Activated CD4-positive, alpha-beta T cell treated with anti-CD3 and anti-CD28 coated beads, Interleukin-2, amount 10 ng/mL, durations not matched to agents 24 days and 14 days (primary cell): ENCODE measurements around the gene SND1. TPM values are rescaled to one million over a fixed set of nuclear protein-coding genes. Genes with fewer than 3 reads are reported as not detected.

Experiments used
- DNase-seq: peaks from one replicate; pipeline ENCODE4 v3.0.0; 2022
- H3K27ac Mint-ChIP-seq: one replicate; pipeline ENCODE4 v1.8.0; 2022; ENCODE audit warnings: mild to moderate bottlenecking, mixed read lengths
- H3K27me3 Mint-ChIP-seq: one replicate; pipeline ENCODE4 v1.8.0; 2022; ENCODE audit warnings: mixed read lengths
- H3K36me3 Mint-ChIP-seq: one replicate; pipeline ENCODE4 v1.8.0; 2022; ENCODE audit warnings: low read depth, mild to moderate bottlenecking, mixed read lengths
- H3K4me1 Mint-ChIP-seq: one replicate; pipeline ENCODE4 v1.8.0; 2021; ENCODE audit warnings: mixed read lengths
- H3K4me3 Mint-ChIP-seq: one replicate; pipeline ENCODE4 v1.8.0; 2022; ENCODE audit warnings: mild to moderate bottlenecking, moderate library complexity, mixed read lengths
- H3K9me3 Mint-ChIP-seq: one replicate; pipeline ENCODE4 v1.8.0; 2021; ENCODE audit warnings: mixed read lengths
- intact Hi-C: fragments of 100-400 bp; cut with micrococcal nuclease; formaldehyde crosslinking; loops from one replicate; pipeline ENCODE4 v1.15.1; 2023
- total RNA-seq: library from RNA; stranded (reverse); gene quantifications from 2 replicates; pipeline ENCODE4 v1.2.3, GENCODE V29; 2022

The SND1 gene
- total RNA-seq, 1 donor from 2014 or later: 295 TPM

DNA sequence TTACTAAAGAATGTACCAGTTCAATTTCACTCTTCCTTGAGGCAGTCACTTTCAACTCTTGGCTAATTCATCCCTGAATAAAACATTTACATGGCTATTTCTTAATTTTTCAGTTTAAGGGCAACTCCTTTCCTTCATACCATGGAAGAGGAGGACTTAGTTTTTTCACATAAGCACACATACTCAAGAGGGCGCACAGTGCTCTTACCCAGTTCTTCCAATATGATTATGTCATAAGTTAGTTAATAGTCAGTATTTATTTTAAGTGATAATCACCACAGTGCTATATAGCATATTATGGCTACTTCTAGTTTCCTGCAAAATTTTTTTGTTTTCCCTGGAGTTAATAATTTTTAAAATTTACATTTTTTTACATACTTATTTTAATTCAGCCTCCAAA, 58.6 kb downstream of the SND1 start:
- Mint-ChIP-seq H3K4me1 (peaks cover 7% of the 10 kb centered on the region), H3K9me3 (peaks cover 5% of the 10 kb centered on the region), H3K27me3 (no peaks in the 10 kb centered on the region), H3K4me3 (no peak overlapping the region), H3K36me3 (peaks cover 81% of the 10 kb centered on the region), H3K27ac (no peak overlapping the region)
- no peak for DNase-seq
- intact Hi-C loops: no loop called here

DNA sequence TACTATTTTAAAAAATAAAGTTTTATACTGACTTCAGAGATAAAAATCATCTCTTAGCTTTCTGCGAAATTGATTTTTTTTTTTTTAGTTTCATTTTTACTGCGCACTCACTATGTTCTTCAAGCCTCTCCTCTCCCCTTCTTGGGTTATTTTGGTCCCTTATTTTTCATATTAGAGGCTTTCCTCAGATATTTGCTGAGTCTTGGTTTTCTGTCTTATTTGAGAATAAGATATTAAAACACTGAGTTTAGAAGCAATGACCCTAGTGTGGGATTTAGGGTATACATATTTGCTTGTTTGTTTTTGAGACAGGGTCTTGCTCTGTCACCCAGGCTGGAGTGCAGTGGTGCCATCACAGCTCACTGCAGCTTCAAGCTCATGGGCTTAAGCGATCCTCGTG, 59.9 kb downstream of the SND1 start:
- DNase-seq: no peak
- Mint-ChIP-seq H3K27me3 (no peaks in the 10 kb centered on the region), H3K27ac (no peak overlapping the region), H3K4me1 (peaks cover 14% of the 10 kb centered on the region), H3K9me3 (peaks cover 5% of the 10 kb centered on the region), H3K36me3 (peaks cover 83% of the 10 kb centered on the region), H3K4me3 (no peak overlapping the region)
- intact Hi-C loops: no loop called here

DNA sequence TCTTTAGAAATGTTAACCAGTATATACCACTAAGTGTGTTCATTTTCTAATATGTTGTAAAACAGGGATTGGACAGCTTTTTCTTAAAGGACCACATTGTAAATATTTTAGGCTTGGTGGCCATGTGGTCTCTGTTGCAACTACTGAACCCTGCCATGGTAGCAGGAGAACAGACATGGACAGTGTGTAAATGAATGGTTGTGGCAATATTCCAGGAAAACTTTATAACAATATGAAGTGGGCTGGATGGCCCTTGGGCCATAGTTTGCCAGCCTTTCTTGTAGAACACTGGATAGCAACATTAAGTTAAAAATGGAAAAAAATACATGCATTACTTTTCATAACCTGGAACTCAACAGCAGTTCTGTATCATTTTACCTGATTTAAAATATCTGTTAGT, 61.0 kb downstream of the SND1 start:
- H3K4me3 Mint-ChIP-seq: no peak overlapping the region
- peaks cover 5% of the 10 kb centered on the region for H3K9me3 Mint-ChIP-seq
- no peaks in the 10 kb centered on the region for H3K27me3 Mint-ChIP-seq
- H3K4me1 Mint-ChIP-seq: peaks cover 23% of the 10 kb centered on the region
- no peak overlapping the region for H3K27ac Mint-ChIP-seq
- no peak for DNase-seq
- intact Hi-C loops: no loop called here
- H3K36me3 Mint-ChIP-seq: peaks cover 81% of the 10 kb centered on the region

DNA sequence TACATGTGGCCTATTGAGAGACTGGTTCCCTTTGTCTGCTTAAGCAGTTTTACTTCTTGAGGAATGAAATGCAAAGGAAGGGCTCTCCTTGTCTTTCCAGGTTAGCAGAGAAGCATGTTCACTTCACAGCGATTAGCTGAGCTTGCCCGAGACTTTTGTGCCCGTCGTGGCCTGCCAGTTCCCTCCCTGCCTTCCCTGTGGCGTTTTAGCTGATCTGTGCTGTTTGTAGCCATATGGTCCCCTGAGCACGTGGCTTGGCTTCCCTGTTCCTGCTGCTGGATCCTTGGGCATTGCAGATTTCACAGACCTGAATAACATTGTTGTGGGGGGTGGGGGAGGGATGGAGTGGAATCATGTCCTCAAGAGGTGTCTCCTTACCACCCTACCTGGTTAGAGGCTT, 61.8 kb downstream of the SND1 start:
- Mint-ChIP-seq H3K4me3 (no peak overlapping the region), H3K27ac (no peak overlapping the region), H3K9me3 (peaks cover 5% of the 10 kb centered on the region), H3K27me3 (no peaks in the 10 kb centered on the region), H3K36me3 (peaks cover 84% of the 10 kb centered on the region), H3K4me1 (peaks cover 24% of the 10 kb centered on the region)
- intact Hi-C loops: no loop called here
- DNase-seq: no peak

DNA sequence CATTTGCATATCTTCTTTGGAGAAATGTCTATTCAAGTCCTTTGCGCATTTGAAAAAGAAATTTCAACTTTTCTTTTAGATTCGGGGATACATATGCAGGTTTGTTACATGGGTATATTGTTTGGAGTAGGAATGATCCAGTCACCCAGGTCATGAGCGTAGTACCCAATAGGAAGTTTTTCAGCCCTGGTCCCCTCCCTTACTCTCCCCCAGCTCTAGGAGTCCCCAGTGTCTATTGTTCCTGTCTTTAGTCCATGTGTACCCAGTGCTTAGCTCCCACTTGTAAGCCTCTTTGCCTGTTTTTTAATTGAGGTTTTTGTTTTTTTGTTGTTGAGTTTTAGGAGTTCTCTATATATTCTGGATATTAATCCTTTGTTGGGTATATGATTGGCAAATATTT, 63.3 kb downstream of the SND1 start:
- peaks cover 28% of the 10 kb centered on the region for H3K4me1 Mint-ChIP-seq
- H3K27me3 Mint-ChIP-seq: no peaks in the 10 kb centered on the region
- intact Hi-C loops: loop anchor here (5.0 kb wide), 2 partner anchors 37 to 142 kb away; no protein-coding TSS in a partner anchor
- H3K27ac Mint-ChIP-seq: no peak overlapping the region
- DNase-seq: no peak
- H3K9me3 Mint-ChIP-seq: peaks cover 5% of the 10 kb centered on the region
- H3K4me3 Mint-ChIP-seq: no peak overlapping the region
- peaks cover 78% of the 10 kb centered on the region for H3K36me3 Mint-ChIP-seq

DNA sequence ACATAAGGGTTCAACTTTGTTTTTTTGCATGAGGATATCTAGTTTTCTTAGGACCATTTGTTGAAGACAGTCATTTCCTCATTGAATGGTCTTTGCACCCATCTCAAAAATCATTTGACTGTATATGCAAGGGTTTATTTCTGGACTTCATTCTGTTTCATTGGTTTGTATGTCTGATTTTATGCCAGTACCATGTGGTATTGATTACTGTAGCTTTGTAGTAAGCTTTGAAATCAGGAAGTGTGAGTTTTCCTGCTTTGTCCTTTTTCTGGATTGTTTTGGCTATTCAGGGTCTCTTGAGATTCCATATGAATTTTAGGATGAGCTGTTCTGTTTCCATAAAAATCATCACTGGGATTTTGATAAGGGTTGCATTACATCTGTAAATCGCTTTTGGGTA, 63.9 kb downstream of the SND1 start:
- Mint-ChIP-seq H3K4me1 (peaks cover 28% of the 10 kb centered on the region), H3K36me3 (peaks cover 78% of the 10 kb centered on the region), H3K27me3 (no peaks in the 10 kb centered on the region), H3K9me3 (peaks cover 5% of the 10 kb centered on the region), H3K27ac (no peak overlapping the region), H3K4me3 (no peak overlapping the region)
- DNase-seq: no peak
- intact Hi-C loops: loop anchor here (5.0 kb wide), 2 partner anchors 36 to 141 kb away; no protein-coding TSS in a partner anchor

DNA sequence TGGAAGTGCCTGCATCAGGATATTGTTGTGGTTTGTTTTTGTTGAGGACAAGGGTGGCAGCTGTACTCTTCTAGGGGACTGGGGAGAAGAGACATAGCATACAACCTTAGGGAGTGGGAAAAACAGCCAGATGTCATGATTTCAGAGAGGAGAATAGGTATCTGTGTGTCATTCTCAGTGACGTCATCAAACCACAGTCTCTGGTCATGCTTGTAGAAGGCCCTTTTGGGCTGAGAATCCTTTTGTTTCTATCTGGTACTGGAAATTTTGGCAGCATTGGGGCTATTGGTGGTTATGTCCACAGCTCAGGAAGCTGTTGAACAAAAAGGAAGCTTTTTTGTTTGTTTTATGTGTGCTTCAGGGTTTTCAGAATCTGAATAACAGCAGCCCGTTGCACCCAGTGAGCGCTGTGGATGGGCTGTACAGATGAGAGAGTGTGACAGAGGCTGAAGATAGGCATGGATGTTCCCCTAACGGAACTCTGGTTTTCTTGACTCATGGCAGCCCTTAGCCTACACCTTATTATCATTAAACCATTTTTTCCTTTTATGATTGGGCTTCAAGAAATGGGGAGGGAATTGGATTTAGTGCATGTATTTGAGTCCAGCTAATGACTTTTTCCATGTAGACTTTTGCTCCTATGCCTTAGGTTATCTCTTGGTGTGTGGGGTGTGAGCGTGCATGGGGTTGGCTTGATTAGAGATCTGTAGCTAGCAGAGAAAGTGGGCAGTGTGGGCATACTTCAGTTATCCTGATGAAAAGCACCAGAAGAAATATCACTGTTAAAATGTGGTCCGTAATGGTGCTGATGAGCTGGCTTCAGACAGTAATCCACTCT, 65.7 kb downstream of the SND1 start:
- peaks cover 28% of the 10 kb centered on the region for H3K4me1 Mint-ChIP-seq
- peaks cover 76% of the 10 kb centered on the region for H3K36me3 Mint-ChIP-seq
- H3K27me3 Mint-ChIP-seq: no peaks in the 10 kb centered on the region
- no peak overlapping the region for H3K4me3 Mint-ChIP-seq
- peak overlapping the region; percentile 55 for H3K27ac Mint-ChIP-seq
- intact Hi-C loops: loop anchor here (1.0 to 5.0 kb wide), 3 partner anchors 9 to 140 kb away; no protein-coding TSS in a partner anchor
- DNase-seq: no peak
- H3K9me3 Mint-ChIP-seq: peaks cover under 1% of the 10 kb centered on the region

DNA sequence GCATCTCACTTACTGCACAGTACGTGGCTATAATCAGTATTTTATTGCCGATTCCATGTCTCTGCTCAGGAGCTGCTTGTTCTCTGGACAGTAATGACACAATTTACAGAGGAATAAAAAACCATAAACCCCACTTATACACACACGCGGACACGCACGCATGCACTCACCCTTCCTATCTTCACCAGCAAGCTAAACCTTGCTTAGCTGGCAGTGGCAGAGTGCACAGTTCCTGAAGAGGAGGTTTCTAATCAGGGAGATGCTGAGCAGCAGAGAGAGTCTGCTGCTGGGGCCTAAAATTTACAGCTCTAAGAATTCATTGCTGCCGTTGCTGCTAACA, 66.3 kb downstream of the SND1 start:
- intact Hi-C loops: loop anchor here (5.0 kb wide), 2 partner anchors 34 to 139 kb away; no protein-coding TSS in a partner anchor
- DNase-seq: no peak
- H3K27ac Mint-ChIP-seq: no peak overlapping the region
- H3K4me1 Mint-ChIP-seq: peaks cover 28% of the 10 kb centered on the region
- no peak overlapping the region for H3K4me3 Mint-ChIP-seq
- peaks cover 76% of the 10 kb centered on the region for H3K36me3 Mint-ChIP-seq
- no peaks in the 10 kb centered on the region for H3K9me3 Mint-ChIP-seq
- H3K27me3 Mint-ChIP-seq: no peaks in the 10 kb centered on the region

DNA sequence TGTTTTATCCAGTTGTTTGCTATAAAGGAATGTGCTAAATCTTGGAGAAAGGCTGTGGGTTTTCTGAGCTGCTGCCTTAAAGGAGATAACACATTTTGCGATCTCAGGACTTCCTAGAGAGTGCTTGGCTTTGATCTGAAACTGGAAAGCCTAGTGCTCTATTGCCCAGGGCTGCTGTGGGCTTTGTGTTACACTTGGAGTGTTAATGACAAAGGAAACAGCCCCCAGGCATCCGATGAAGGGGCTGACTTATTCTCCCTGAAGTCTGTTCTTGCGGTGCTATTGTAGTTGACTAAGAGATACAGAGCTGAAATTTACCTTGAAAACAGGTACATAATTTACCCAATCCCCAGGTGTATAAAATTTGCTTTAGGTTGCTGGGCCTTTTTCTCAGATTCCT, 74.5 kb downstream of the SND1 start:
- DNase-seq: no peak
- Mint-ChIP-seq H3K4me1 (no peaks in the 10 kb centered on the region), H3K27ac (no peak overlapping the region), H3K36me3 (peaks cover 56% of the 10 kb centered on the region), H3K27me3 (no peaks in the 10 kb centered on the region), H3K9me3 (no peaks in the 10 kb centered on the region), H3K4me3 (no peak overlapping the region)
- intact Hi-C loops: no loop called here

DNA sequence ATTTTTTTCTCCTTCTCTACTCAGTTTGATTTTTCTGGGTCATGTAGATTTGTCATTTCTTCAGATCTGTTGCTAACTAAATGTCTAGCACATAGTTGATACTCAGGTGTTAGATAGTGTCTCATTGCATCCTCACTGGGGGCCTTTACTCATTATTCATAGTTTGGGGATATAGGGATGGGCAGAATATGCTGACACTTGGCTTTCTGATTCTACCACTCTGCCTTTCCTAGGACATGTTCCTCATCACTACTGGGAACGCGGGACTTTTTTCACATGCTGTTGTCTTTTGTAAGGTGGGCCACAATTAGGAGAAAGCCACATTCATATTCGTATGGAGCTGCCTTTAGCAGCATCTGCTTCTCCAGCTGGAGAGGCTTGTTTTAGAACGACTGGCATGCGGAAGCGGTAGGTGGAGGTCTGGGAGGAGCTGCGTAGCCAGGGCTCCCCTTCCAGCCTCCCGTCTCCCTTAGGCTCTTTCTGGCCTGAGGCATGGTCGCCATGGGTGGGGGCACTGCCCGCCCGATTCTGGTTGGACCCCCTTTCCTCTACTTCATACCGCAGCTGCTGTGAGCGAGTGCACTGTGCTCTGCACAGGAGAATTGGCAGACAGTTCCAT, 78.8 kb downstream of the SND1 start:
- no peak for DNase-seq
- Mint-ChIP-seq H3K27me3 (no peaks in the 10 kb centered on the region), H3K9me3 (no peaks in the 10 kb centered on the region), H3K4me3 (no peak overlapping the region), H3K36me3 (peaks cover 45% of the 10 kb centered on the region), H3K4me1 (peaks cover 1% of the 10 kb centered on the region), H3K27ac (no peak overlapping the region)
- intact Hi-C loops: no loop called here

DNA sequence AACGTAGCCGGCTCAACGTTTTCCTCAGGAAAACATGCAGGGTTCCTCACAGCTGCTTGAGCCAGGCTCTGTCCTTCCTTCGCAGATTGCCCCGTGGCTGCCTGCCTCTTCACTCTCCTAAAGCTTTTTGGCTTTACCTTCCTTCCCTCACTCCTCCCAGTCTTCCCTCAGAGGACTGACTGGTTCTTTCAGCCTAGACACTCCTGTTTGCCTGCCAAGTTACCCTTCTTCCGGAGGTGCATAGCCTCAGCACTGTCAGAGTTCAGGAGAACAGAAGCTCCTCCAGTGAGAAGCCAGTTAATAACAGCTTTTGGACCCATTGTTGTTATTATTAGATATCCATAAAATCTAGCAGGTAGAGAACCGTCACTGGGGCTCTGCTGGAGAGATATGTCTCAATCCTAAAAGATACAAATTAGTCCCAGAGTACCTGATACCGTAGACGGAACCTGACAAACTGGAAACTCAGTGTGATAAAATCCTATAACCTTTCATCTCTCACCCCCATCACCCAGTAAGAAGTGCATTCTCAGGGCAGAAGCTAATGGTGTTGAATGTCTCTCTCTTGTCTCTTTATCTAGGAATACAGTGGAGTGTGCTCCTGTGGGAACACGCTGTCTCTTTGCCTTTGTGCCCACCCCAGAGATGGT, 79.6 kb downstream of the SND1 start:
- Mint-ChIP-seq H3K27ac (no peak overlapping the region), H3K27me3 (no peaks in the 10 kb centered on the region), H3K36me3 (peaks cover 45% of the 10 kb centered on the region), H3K4me1 (peaks cover 1% of the 10 kb centered on the region), H3K4me3 (no peak overlapping the region), H3K9me3 (no peaks in the 10 kb centered on the region)
- no peak for DNase-seq
- intact Hi-C loops: no loop called here

DNA sequence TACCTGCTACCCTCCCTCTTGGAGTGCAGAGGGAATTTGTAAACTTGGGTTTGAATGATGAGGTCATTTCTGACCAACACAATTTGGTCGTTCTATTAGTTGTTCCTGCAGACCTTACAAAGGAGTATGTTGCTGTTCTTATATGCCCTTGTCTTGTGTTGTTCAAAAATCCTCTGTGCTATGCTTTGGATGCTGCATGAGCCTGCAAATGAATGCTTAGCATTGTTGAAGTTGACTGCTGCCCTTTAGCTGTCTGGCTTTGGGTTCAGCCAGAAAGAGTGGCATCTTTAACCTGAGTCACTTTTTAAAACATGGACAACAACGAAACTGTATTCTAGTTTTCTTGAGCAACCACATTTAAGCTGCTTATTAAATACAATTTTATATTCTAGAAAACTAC, 80.3 kb downstream of the SND1 start:
- no peak for DNase-seq
- Mint-ChIP-seq H3K9me3 (no peaks in the 10 kb centered on the region), H3K27me3 (no peaks in the 10 kb centered on the region), H3K27ac (no peak overlapping the region), H3K36me3 (peaks cover 48% of the 10 kb centered on the region), H3K4me1 (peaks cover 1% of the 10 kb centered on the region), H3K4me3 (no peak overlapping the region)
- intact Hi-C loops: no loop called here

DNA sequence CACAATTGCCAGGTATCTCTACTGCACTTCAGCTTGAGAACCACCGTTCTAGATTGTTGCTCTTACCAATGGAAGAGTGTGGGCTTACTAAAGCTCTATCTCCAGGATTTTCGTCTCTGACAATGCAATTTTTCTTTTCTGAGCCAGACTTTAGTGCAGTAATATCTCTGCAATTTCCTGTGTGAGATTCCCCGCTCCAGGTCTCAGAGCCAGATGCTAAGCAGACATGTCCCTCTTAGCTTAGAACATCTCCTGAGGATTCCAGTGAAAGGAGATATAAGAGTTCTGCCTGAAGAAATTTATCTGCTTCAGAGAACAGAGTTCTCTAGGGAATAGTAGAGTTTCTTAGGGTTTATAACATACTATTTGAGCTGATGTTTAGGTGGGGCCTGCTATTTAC, 82.0 kb downstream of the SND1 start:
- H3K27ac Mint-ChIP-seq: no peak overlapping the region
- no peak overlapping the region for H3K4me3 Mint-ChIP-seq
- DNase-seq: no peak
- intact Hi-C loops: no loop called here
- H3K4me1 Mint-ChIP-seq: peaks cover 1% of the 10 kb centered on the region
- no peaks in the 10 kb centered on the region for H3K9me3 Mint-ChIP-seq
- no peaks in the 10 kb centered on the region for H3K27me3 Mint-ChIP-seq
- peaks cover 42% of the 10 kb centered on the region for H3K36me3 Mint-ChIP-seq

DNA sequence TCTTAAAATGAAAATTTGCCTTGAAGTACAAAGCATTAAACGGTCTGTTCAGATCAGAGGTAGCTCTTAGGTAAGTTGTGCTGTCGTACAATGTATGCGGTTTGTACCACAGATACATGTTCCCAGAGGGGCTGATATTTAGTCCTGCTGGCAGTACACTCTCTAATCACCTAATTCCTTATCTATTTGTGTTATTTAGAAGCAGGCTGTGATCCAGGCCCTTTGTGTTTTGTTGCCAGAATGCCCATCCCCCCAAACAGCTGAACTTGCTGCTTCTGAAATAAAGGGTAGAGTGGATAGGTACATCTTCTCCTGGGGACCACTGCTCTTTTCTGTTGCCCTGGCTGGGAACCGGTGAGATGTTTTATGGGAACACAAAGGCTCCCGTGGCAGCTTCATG, 84.5 kb downstream of the SND1 start:
- no peak overlapping the region for H3K4me3 Mint-ChIP-seq
- no peak for DNase-seq
- H3K4me1 Mint-ChIP-seq: peaks cover 1% of the 10 kb centered on the region
- no peaks in the 10 kb centered on the region for H3K9me3 Mint-ChIP-seq
- peaks cover 38% of the 10 kb centered on the region for H3K36me3 Mint-ChIP-seq
- H3K27ac Mint-ChIP-seq: no peak overlapping the region
- H3K27me3 Mint-ChIP-seq: no peaks in the 10 kb centered on the region
- intact Hi-C loops: no loop called here
